Stimulated activated CD4-positive, alpha-beta T cell treated with anti-CD3 and anti-CD28 coated beads, Interleukin-12 subunit alpha, Interleukin-12 subunit beta, amount 100 ng/mL, for 24 hours (primary cell): ENCODE results near the gene ADAMTS6.

ENCODE experiments used
- DNase-seq, 2 experiments: peaks; one replicate each; pipeline ENCODE4 v3.0.0-alpha.2; 2020; ENCODE audit warnings: low read depth in 2 of 2

ADAMTS6 gene

GRCh38 chr5:65144136-65144871, 337.4 kb downstream of the ADAMTS6 start:
- no peak for DNase-seq

GRCh38 chr5:65142511-65143011, 339.2 kb downstream of the ADAMTS6 start:
- DNase-seq: no peak

GRCh38 chr5:65142016-65142415, 339.7 kb downstream of the ADAMTS6 start:
- DNase-seq: no peak

- DNase-seq: no peak
Observed at GRCh38 chr5:65141493-65141892, 340.2 kb downstream of the ADAMTS6 start.

GRCh38 chr5:65137631-65138030, 344.1 kb downstream of the ADAMTS6 start:
- no peak for DNase-seq

GRCh38 chr5:65133477-65134110, 348.1 kb downstream of the ADAMTS6 start:
- DNase-seq: no peak

GRCh38 chr5:65132386-65132785, 349.3 kb downstream of the ADAMTS6 start:
- DNase-seq: no peak

GRCh38 chr5:65128226-65128625, 353.5 kb downstream of the ADAMTS6 start:
- no peak for DNase-seq

GRCh38 chr5:65127161-65127901, 354.4 kb downstream of the ADAMTS6 start:
- DNase-seq: no peak

GRCh38 chr5:65126542-65127069, 355.1 kb downstream of the ADAMTS6 start:
- no peak for DNase-seq

- DNase-seq: no peak
Observed at GRCh38 chr5:65125591-65126541, 355.9 kb downstream of the ADAMTS6 start.

GRCh38 chr5:65121880-65122436, 359.8 kb downstream of the ADAMTS6 start:
- DNase-seq: no peak

GRCh38 chr5:65120371-65120967, 361.3 kb downstream of the ADAMTS6 start:
- no peak for DNase-seq

GRCh38 chr5:65117525-65117924, 364.2 kb downstream of the ADAMTS6 start:
- no peak for DNase-seq

GRCh38 chr5:65113771-65114170, 367.9 kb downstream of the ADAMTS6 start:
- no peak for DNase-seq

GRCh38 chr5:65111961-65112658, 369.6 kb downstream of the ADAMTS6 start:
- no peak for DNase-seq

GRCh38 chr5:65108786-65109743, 372.7 kb downstream of the ADAMTS6 start:
- no peak for DNase-seq

GRCh38 chr5:65105301-65105700, 376.4 kb downstream of the ADAMTS6 start:
- no peak for DNase-seq

GRCh38 chr5:65104831-65105230, 376.9 kb downstream of the ADAMTS6 start:
- no peak for DNase-seq
